Endometrial microvascular endothelial cells (primary cell): ENCODE data around the gene GMDS. TPM values are rescaled to one million over a fixed set of nuclear protein-coding genes. Genes with fewer than 3 reads are reported as not detected.

Experiments used
- in situ Hi-C: cut with HindIII; loops from 2 replicates; pipeline ENCODE4 v1.10.0; 2017; ENCODE audit warnings: low sequenced_read_pairs, low pct_unique_long_range_greater_than_20kb; ENCODE audit errors: inconsistent ontology term
- total RNA-seq: library from RNA; depleted of rRNA; stranded (reverse); fragments of >200 nt; gene quantifications from one replicate; pipeline ENCODE4 v1.2.3, GENCODE V29; 2015; ENCODE audit errors: inconsistent ontology term

GMDS gene
- total RNA-seq, 1 donor from 2014 or later = 7.4 TPM

DNA sequence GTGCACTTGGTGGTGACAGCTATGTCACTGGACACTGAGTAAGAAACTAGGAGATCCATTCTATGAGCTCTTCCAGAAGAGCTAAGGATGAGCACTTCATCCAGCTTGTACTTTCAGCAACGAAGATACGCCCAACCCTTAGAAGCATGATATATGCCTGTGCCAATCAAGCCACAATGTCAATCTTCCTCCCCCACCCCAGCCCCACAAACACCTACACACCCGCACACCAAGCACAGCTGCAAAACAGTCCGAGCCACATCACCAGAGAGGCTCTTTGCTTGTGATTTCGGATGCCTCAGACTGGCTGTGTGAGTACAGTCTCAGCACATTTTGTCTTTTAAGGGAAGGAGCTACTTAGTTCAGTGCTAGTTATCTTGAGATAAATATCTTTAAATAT, 375.2 kb downstream of the GMDS start:
- in situ Hi-C loops = no loop called here

DNA sequence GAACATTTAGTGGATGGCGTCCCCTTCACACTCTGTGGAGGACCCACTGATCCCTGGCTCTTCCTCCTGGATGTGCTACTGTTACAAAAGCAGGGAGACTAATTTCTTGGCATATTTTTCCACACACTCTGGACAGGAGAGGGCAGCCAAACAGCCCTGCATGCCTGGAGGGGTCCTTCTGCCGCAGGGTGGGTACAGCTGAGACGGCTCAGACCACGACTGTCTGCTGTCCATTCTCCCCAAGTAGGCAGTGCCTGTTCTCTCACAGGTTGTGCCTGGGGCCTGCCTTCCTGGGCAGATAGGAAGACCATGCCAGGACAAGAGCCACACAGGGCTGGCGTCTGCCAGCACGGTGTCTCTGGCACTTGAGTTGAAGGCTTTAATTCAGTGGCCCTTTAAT, 375.6 kb downstream of the GMDS start:
- in situ Hi-C loops = no loop called here

DNA sequence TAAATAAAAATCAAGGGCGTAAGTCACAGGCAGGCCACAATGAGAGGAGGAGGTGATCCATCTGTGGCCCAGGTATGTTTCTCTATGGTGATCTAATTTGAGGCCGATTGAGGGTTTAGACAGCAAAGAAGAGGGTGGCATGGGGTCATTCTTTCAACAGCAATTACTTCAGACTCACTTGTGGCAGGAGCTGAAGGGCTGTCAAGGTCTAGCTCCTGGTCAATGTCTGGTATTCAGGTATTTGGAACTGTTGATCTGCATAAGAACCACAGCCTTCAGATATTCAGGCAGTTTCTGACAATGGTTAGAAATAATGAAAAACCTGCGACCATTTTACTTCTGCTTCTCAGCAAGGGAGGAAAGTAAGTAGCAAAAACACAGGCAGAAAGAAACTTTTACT, 376.1 kb downstream of the GMDS start:
- in situ Hi-C loops = no loop called here

DNA sequence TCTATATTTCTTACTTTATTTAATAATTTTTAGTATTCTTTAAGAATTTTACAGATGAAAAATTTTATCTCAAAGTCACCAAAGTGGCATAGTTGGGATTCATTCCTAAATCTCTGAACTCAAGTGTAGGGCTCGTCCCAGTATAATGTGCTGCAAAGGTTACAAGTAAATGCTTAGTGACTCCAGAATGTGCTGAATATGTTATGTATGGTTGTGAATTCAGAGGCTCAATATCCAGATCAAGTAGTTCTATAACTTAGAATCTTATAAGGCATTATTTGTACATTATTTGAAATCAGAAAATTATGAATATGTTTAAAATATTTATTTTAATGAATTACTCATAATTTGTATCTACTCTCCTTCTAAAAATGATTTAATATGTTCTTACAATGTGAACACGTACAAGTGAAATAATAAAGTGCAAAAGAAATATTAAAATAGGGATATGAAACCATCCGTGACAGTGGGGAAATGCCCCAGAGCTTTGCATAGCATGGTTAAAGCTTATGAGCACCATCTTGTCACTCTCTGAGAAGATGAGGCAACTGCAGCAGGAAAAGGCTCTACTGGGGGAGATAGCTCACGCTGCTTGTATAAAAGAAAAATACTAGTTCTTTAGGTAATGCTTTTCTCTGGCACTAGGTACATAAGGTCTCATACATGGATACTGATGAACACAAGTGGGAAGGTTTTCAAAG, 376.7 kb downstream of the GMDS start:
- in situ Hi-C loops = no loop called here

DNA sequence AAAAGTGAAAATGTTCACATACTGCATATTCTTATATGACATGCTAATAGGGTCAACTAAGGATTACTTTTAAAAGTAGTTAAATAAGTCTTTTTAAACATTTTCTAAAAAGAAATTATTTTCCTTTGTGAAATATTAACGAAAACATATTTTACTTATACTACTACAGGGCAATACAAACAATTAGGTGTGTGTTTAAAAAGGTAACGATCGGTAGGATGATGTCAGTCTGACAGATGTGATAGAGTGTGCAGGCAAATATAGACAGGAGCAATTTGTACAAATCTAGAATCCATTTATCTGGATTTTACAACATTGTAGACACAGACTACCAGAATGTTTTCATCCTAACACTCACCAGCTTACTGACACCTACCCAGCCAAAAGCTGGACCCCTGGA, 378.2 kb downstream of the GMDS start:
- in situ Hi-C loops = no loop called here

DNA sequence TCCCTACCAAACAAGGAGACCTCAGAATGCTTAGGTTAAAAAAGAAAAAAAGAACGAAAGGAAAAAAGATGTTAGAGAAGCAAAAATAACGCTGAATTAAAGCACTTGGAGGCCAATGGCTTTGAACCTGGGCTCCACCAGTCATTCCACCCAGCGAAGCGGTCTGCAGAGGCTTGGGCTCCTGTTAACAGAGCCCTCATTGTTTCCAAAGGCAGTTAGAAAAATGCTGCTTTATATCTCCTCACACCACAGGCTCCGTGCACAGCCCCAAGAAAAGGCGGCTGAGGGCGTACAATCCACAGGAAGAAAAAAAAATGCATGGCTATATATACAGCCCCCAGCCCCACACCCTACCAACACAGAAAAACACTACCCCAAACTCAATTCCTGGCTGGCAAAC, 379.8 kb downstream of the GMDS start:
- in situ Hi-C loops = no loop called here

DNA sequence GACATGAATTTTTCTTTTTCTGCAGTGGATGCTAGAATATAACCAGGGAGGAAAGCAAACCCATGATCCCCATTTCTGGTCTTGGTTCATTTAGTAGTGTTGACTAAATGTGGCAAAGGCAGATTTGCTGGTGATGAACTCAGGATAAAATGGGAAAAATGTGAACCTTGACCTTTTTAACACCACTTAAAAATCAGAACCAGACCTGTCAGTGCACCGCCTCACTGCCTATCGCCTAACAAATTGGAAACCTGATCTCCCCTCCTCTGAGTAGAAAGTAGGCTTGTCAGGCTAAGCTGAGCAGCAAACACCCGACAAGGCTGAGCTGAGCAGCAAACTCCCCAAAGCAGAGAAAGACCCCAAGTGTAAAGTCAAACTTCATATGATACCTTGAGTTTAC, 380.9 kb downstream of the GMDS start:
- in situ Hi-C loops = no loop called here

DNA sequence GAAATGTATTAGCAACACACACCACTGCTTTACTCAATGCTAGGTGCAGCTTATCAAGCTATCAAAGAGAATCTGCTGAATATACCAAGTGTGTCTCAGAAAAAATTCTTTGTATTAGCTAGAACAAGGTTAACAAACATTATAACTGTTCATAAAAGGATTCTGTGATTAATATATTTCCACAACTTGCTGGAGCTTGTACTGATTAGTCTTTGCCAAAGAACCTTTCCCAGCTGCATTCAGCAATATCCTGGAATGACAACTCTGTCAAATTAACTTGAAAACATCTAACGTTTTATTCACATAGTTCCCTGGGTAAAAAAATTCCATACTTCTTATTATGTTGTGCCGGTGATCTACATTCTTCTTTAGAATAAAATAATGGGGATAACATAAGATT, 383.0 kb downstream of the GMDS start:
- in situ Hi-C loops = no loop called here

DNA sequence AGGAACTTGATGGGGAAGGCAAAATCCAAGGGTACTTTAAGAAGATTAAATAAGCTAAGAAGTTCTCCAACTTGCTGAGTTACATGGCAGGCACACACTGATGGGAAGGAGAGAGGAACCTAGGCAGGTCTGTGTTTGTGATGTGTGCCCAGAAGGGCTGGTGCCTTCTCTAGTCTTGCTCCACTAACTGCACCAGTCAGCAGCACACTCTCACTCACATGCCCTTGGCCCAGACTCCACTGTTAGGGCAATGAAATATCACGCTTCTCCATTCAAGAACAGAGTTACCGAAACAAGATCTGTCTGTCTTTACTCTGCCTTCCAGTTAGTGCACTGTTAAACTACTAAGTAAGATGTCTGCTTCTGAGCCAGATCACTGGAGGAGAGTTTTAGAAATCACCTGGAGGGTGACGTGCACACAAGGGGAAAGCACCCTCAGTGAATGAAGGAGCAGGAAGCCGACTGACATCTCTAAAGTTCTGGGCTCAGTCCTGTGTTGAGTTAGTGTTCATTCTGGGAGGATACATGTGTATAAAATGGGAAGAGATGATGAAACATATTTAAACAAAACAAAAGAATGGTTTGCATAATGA, 384.6 kb downstream of the GMDS start:
- in situ Hi-C loops = no loop called here

DNA sequence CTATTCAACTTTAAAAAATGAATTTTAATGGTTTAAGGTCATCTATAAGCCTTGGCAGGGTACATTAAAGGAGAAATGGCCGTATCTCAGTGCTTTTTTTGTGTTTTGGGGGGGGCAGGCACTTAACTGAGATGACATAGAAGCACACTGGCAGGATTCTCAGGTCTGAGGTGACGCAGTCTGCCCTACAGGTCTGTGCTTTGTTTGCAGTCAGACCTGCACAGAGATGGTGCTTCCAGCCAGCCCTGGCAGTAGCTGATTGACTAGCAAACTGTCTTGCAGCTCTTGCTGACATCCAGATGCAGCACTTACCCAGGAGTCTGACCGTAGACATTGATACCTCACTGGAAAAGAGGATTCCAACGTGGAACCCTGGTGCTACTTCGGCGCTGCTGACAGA, 386.5 kb downstream of the GMDS start:
- in situ Hi-C loops = no loop called here

DNA sequence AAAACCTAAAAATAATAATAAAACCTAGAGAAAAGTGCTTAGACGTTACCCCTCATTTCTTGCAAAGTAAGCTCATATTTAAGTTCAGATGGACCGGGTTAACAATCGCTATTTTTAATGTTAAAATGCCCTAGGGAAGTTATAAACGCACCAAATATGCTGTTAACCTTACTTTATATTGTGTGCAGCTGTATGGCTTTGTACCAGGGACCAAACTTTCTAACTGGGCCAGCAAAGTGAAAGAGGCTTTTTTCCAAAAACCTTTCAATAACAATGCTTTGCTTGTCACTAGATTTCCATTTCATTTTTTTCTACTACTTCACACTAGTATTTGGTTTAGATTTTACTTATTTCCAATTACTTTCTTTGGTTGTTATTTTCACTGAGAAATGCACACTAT, 387.2 kb downstream of the GMDS start:
- in situ Hi-C loops = no loop called here

DNA sequence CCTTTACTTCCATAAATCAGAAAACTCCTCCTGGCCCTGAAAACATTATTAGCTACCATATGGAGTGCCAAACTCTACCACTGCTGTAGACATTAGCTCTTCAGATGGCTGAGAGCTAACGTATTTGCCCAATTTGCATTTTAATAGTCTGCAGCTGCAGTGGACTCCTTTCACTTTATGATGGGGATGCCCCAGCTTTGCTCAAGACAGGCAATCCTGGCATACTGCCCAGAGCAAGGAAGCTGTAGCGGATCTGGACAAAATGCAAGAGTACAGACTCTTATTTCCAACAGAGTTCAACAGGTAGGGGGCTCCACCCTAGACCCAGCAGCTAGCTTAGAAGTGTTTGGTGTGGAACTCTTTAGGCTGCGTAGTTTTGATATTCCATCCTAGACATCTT, 389.0 kb downstream of the GMDS start:
- in situ Hi-C loops = no loop called here

DNA sequence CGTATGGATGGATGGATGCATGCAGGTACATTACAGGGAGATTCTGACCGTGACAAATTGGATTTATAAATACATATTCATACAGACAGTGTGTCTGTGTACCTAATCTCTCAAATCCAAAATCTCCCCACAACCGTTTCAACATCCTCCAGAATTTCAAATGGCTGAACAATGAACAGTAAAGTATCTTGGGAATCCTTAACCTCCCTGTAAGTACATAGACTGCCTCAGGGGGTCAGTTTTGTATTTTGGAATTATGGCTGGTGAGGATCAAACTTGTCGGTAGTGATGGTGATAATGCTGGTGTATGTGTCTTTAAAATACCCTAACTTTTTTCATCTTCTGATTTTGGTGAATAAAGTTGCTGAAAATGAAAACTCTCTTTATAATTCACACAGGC, 389.5 kb downstream of the GMDS start:
- in situ Hi-C loops = no loop called here

DNA sequence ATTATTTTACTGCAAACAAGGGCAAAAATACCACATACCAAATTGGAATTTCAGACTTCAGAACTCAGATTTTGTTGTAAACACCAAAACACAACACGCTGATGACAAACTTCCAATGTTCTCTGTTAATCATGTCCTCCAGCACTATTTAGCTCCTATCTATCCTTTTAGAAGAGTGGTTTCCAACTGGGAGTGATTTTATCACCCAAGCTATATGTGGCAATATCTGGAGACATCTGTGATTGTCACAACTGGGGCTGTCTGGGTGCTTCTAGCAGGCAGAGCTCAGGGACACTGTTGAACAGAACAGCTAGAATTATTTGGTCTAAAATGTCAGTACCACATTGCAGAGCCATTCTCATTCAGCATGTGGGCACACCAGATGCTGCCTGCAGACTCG, 391.1 kb downstream of the GMDS start:
- in situ Hi-C loops = no loop called here

DNA sequence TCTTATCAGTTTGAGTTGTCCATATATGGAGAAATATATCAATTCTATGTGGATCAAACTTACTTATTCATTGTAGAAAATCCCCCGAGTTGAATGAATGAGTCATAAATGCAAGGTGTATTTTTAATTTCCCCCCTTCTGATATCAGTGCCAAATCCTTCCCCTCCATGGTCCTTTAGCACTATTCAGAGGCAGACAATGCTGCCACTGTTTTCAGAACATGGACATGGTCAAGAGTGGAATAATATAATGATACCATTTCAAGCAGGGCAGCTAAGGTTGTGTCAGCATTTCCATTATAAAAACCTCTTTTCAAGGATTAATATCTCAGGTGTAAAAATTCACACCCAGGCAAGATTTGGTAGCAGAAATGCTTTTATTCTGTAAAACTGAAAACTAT, 391.6 kb downstream of the GMDS start:
- in situ Hi-C loops = no loop called here

DNA sequence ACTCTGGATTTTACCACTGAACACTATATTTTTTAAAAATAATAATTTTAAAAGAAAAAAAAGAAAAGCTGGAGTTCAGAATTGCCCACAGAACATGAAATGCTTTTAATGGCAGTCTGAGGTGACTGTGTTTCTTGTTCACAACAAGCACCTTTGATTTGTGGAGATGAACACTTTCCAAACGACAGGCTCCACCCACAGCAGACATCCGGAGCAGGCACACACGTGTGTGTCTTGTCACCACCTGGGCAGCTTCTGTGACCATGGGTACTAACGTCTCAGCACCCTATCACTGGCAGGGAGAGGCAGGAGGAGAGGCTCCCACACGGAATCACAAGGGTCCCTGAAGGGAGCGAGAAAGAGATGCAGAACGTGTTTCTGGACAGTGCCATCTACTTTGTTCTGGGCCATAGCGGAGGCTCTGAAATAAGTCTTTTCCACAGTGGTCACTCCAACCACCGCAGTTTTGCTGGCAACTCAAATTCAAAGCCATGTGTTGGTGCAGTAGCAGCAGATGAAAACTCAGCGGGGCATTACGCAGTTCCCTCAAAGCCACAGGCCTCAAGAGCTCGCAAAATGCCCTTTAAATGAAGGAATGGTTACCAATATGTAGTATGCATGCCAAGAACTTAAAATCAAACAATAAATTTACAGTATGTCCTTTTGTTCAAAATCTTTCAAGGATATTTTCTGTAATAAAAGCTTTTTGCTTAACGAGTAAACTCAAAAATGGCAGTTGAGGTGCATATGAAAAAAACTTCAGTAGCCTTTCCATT, 393.5 kb downstream of the GMDS start:
- in situ Hi-C loops = no loop called here

DNA sequence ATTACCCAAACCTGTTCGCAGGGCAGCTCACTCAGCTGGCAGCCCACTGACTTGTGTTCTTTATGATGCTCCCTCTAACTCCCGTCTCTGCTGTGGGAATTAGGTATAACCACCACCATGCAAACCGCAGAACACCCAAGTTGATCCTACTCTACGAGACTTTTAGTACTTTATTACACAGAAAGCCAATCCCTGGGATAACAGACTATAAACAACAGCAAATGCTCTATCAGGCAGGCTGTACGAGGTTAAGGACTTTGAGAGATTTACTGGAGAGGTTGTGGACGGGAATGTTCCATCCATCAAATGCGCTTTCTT, 394.6 kb downstream of the GMDS start:
- in situ Hi-C loops = no loop called here

DNA sequence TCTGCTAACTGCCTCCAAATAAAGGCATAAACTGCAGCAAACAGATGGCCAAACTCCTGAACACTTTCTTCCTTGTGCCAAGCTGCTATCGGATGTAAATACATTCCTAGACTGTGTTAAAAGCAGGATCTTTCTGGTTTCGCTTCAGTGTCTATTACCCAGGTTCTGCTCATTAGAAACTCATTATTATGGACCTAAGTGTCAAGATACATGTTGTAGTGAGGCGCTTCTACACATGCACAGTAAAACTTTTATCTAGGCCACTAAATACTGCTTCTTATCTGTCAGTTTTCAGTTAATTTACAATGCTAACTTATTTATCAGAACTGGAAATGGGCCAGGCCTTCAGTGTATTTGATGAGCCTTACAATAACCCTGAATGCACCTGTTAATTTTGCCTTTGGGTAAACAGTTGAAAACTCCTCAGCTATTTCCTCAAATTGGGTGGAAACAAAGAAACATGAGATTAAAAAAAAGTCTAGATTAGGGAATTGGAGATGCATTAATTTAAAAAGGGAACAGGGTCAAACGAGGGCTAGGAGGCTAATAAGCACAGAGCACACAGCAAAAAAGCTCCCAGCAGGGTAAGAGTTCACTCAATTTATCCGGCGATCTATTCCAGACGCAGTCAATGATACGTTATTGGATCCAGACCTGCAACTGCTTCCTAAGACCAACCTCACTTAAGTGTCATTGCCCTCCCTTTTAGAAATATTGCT, 395.1 kb downstream of the GMDS start:
- in situ Hi-C loops = no loop called here

DNA sequence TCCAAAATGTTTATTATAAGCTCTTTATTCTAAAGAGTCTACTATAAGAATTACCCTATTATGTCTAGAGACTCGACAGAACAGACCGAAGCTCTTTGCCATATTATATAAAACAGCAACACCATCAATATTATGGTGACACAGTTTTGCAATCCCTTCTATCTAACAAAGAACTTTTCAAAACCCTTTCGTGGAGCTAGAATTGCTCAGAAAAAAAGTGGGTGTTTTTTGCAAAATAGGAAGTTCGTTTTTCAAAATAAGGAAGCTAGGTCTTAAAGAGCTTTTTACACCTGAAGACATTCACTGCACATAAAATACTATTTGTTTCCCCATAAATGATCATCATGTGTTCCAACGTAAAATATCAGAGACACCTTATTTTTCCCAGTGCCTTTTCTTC, 395.7 kb downstream of the GMDS start:
- in situ Hi-C loops = no loop called here

DNA sequence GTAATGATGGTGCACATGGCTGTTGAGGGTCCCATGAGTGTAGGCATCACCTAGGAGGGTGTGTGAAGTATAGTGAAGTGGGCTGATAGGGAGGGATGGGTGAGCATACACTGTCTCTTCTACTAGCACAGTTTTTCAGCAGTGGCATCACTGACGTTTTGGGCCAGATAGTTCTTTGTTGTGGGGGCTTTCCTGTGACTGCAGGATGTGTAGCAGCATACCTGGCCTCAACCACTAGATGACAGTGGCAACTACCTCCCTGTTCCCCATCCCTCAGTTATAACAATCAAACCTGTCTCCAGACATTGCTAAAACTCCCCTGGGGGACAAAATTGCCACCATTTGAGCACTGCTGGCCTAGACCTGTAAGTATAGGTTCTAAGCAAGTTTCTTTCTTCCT, 396.7 kb downstream of the GMDS start:
- in situ Hi-C loops = no loop called here
